ENCODE results near the gene IST1.

Gene IST1

GRCh38 chr16:71965223-71965622 lies 69.9 kb downstream of the IST1 start:
- no peak for DNase-seq

DNA sequence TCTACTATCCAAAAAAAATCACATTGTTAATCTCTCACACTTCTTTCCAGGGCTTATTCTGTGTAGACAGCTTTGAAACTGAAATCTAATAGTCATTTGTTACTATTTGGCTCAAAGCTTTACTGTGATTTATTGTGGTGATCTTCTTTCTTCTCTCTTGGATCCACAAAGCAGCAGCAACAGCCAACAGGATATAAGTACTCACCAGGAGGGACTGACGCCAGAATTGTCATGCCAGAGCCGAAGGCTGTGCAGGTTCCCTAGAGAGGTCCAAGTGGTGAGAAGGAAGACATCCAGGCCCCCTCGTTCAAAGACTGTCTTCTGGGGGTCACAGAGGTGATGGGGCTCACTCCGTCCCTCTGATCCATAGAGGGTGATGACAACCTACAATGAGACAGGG lies 71.6 kb downstream of the IST1 start:
- DNase-seq = no peak

GRCh38 chr16:71969353-71969752 lies 74.0 kb downstream of the IST1 start:
- DNase-seq = no peak

DNA sequence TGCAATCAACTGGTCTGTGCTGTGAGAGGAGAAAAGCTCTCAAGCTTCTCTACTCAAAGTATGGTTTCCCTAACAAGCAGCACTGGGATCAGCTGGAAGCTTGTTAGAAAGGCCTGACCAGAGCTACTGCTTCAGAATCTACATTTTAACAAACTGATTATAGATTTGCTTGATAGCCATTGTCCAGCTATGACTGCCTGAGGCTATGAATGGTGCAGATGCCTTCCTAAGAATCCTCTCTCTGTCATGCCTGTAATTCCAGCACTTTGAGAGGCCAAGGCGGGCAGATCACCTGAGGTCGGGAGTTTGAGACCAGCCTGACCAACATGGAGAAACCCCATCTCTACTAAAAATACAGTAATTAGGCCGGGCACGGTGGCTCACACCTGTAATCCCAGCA lies 76.2 kb downstream of the IST1 start:
- no peak for DNase-seq

DNA sequence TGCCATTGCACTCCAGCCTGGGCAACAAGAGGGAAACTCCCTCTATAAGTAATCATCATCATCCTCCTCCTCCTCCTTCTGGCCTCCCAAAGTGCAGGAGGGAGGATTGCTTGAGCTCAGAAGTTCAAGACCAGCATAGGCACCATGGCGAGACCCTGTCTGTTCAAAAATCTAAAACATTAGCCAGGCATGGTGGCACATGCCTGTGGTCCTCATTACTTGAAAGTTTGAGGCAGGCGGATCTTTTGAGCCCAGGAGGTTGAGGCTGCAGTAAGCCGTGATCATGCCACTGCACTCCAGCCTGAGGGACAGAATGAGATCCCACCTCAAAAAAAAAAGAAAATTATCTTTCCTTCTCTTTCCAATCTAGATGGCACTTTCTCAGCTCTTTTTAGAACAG lies 77.0 kb downstream of the IST1 start:
- no peak for DNase-seq

GRCh38 chr16:71973001-71973400 lies 77.7 kb downstream of the IST1 start:
- DNase-seq = no peak

DNA sequence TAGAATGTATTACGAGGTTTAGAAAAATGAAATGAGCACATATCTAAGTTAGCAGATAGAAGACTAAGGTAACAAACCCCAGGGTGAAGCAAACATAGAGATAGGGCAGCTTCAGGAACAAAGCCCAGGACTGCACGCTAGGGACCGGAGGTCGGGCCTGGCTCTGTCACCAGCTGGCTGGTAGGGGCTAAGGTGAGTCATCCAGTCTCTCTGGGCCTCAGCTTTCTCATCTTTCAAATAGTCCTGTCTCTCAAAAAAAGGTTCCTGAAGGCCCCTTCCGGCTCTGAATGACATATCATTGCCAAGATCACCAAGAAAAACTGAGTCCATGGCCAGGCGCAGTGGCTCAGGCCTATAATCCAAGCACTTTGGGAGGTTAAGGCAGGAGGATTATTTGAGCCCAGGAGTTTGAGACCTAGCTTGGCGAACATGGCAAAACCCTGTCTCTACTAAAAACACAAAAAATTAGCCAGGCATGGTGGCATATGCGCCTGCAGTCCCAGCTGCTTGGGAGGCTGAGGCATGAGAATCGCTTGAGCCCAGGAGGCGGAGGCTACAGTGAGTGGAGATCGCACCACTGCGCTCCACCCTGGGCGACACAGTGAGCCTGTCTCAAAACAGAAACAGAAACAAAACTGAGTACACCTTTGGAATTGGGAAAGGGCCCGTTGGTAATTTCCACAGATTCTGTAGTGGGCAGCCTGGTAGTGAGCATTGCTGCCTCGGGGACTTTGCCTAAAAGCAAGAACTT lies 78.9 kb downstream of the IST1 start:
- no peak for DNase-seq

All from retina (tissue), 1 donor.